ENCODE data around the gene EFNB1.
A peak's percentile ranks its signal among the peaks of the same experiment; 100 is the strongest.

The EFNB1 gene

DNA sequence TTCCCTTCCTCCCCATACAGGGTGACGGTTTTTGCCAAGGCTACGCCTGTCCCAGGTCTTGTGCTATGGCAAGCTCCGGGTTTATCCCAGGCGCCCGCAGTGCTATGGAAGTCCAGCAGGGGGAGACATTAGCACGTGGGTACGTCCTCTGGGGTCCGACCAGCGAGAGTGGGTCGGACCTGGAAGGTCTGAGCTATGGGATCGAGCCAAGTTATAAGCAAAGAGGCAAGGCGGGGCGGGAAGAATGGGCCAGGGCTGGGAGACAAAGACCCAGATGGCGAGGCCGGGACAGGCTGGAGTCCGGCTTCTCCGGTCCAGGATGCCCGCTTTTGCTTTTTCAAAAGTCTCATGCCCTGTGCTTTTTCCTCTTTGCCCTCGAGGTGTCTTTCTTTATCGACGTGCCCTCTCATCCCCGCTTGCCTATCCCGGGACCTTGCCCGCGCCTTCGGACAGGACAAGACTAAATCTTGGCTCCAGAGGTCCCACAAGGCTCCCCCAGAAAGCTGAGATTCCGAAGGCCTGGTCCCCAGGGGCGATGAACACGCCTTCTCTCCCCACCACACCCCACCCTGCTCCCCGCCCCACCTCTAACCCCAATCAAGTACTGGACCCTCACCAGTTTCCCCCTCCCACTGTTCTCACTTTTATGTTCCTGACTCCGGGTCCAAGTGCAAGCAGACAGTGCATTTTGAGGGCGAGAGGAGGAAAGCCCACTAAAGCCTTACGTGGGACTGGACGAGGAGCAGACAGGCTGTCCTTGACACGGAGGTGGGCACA lies 785 bp upstream of the EFNB1 start:
- DNase-seq: peak; percentile 75 to 77

DNA sequence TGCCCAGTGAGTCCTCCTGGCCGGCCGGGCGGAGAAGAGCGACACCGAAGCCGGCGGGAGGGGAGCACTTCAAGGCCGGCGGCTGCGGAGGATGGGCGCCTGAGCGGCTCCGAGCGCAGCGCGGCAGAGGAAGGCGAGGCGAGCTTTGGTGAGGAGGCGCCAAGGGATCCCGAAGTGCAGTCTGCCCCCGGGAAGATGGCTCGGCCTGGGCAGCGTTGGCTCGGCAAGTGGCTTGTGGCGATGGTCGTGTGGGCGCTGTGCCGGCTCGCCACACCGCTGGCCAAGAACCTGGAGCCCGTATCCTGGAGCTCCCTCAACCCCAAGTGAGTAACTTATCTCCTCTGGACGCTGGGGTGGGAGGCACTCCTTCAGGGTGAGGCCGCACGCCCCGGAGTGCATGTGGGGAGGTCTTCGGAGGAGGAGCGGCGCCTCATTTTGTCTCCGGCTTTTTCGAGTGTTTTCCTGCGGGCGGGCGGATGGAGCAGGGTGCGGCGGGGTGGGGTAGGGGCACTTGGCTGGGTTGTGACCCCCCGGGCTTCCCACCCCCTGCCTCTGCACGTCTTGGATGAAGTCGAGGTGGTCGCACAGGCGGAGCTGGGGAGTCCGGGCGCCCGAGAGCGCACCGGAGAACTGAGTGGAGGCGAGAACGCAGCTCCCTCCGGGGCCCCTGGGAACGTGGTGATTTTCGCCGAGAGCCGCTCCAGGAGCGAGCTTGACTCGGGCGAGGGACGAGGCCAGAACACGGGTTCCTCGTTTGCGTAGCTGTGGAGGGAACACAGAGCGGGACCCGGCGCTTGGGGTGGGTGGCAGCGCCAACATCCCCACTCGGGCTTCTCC lies 979 bp downstream of the EFNB1 start:
- DNase-seq: peak in 1 of 2 donors; percentile 11

DNA sequence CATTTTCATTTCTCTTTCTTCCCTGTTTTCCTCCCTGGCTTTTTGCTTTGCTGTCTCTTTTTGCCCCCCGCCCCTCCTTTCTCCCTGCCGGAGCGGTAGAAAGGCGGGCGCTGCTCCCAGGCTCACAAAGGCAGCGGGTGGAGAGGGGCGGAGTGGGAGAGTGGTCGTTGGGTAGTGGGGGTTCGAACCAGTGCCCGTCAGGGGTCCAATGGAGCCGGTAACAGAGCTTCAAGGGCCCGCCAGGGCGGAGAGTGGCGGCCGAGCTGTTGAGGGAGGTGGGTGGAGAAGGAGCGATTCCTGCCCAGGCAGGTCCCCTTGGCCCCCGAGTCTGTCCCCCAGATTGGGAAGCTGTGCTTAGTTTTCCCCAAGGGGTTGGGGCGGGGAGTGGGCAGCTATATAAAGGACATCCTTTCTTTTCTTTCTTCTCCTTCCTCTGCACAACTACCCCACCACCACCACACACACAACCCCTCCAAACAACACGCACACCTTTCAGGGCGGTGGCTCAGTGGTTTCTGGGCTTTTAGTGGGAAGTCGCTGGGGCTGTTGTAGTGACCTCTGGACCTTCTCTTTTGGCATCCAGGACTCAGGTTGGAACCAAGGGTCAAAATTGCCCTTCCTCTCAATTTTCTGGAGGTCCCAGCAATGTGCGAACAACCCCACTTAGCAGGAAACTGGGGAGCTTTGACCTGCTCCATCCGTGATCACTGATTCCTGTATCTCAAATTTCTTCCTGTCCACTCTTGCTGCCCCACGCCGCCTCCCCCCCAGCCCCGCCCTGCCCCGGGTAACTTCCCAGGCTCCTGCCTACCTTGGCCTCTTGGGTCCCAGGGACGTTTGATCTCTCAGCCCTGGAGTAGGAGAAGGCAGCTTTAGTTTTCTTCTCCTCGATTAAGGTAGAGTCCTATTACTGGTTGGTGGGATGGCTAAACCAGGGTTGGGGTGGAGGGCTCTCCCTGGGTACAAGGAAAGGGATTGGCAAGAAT lies 1.9 kb downstream of the EFNB1 start:
- peak in 1 of 2 donors; percentile 8 for DNase-seq

DNA sequence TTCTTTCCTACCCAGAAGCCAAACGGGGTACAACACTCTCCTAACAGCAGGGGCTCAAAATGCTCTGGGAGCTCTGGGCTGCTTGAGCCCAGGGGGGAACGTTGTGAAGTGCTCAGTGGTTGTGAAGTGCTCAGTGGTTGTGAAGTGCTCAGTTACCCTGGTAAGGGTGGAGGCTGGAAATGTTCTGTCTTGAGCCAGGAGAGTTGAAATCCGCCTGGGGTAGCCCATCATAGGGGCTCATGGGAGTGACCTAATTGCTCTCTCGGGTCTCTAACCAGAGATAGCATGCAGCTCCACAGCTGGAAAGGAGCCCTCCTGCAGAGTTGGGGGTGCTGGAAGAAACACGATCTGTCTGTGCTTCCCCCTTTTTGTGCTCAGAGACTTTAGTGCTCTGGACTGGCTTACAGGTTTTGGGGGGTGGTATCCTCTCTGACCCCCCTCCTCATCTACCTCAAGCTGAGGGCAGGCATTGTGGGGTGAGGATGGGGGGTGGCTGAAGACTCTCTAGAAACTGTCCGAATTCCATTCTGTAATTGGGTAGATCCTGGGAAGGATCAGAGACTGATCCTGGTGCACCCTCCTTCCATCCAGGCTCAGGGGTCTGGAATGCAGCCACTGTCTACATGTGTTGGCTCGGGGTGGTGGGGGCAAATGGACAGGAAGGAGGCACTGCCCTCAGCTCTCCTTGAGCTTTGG lies 2.7 kb downstream of the EFNB1 start:
- peak in 1 of 2 donors; percentile 9 for DNase-seq

DNA sequence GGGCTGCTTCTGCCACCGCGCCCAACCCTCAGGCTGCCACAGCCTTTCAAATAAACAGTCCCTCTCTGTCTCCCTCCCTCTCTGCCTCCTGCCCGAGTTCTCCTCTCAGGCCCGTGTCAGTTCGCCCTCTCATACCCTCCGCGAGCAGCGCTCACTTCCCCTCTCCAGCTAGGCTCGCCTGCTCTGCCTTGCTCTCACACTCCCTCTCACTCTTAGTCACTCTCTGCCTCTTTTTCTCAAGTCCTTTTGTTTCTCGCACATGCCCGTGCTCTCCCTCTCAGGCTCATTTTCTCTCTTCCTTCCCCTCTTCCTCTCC lies 3.2 kb downstream of the EFNB1 start:
- peak in 1 of 2 donors; percentile 27 for DNase-seq

DNA sequence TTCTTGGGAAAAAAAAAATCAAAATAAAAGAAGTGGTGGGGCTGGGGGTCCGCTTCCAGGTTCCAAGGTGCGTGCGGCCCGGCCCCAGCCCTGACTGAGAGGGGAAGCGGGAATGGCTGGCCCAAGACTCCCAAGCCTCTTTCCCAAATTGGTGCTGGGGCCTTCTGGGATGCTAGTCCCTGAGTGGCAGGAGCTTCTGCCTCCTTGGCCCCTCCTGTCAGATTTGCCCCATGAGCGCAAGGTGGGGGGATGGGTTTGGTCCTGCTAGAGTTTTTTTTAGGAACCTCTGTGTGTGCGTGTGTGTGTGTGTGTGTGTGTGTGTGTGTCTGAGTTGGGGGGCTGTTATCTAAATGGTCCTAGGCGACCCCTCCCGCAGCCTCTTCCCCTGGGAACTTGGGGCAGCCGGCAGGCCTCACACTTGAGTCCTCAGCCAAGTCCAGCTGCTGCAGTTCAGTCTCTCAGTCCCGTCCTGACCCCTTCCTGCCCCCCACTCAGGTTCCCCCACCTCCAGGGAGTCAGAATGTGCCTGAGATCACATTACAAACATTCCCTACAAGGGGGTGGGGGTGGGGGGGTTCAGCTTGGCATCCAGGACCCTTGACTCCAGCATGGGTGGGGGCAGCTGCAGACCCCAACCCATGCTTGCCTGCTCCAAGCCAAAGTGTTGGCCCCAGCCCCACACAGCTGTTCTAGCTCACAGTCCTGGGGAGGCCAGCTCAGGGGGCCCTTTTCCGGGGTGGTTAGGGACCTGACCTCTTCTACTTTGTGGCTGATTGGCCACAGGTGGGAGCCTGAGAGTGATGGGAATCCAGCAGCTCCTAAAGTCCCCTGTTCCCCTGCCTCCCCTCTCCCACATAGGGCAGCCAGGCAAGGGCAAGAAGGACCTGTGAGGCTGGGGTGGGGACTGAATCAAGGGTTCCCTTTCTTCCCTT lies 4.0 kb downstream of the EFNB1 start:
- peak in 1 of 2 donors; percentile 4 for DNase-seq

DNA sequence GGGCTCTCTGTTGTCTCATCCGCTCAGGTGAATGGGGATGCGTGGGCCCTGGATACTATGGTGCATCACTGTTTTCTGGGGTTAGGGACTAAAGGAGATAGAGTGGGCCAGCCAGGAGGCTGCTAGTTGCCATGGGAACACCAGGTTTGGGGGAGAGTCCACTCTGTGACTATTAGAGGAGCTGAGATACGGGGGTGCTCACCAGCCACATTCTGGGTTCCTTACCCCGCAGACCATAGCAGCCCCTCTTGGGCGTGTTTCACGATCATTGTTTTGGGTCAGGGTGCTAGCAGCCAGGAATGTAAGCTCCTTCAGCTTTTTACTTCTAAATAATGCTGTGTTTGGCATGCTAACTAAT lies 4.6 kb downstream of the EFNB1 start:
- DNase-seq: no peak

DNA sequence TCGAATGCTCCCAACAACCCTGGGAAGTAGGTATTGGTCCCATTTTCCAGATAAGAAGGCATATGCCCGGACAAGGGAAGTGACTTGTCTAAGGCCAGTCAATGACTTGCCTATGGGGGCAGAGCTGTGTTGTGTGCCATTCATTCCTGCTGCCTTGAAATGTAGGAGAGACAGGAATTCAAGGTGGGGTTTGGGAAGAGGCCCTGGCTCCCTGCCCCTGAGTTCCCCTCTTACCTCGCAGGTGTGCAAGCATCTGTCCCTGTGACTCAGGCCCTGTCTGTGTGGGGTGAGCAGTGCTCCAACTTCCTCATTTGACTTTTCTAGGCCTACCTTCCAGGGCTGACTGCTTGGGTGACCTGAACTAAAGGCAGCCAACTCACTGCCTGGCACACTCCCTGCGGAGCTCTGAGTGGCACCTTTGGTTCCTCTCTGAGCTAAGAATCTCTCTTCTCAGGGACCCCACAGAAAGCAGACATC lies 5.1 kb downstream of the EFNB1 start:
- no peak for DNase-seq

DNA sequence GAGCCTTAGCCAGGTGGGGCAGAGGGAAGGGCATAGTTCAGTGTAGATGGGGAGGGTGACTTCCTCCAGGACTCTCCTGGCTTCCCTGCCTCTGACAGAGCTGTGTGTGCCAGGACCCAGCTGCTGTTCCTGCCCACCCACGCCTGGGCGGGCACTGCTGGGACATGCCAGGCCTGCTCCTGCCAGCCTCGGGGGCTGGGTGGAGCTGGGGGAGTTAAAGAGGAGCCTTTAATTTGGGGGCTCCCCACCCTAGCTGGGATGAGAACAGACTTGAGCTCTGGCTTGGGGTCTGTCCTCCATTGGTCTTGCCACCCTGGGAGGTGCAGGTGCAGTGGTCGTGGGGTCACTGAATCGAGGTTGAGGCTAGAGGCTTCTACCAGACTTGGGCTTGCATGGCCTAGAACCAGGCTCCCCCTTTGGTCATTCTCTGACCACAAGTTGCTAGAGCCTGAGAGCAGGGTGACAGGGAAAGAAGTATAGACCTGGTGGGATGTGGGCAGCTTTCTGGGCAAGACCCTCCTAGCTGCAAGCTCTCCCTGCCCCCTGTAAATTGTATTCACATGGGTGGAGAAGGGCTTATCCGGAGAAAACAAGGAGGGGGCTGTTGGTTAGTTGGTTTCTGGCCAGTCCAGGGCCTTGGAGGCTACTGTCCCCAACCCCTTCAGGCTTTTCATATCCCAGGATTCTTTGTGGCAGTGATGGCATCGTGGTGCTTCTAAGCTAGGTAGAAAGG lies 5.7 kb downstream of the EFNB1 start:
- peak in 1 of 2 donors; percentile 6 for DNase-seq

DNA sequence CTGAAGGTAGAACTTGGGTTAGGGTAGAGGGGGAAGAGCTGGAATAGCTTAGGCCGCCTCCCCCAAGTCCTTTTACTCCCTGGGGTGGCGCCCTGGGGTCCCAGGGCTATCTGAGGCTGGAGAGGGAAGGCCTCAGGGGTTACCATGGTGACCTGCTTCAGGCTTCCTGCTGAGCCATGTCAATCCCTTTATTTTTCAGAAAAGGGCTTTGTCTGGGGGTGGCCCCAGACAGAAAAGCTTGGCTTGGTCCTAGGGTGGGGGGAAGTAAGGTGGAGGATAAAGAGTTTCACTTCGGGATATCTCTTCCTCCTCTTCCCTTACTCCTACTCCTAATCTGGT lies 6.3 kb downstream of the EFNB1 start:
- no peak for DNase-seq

DNA sequence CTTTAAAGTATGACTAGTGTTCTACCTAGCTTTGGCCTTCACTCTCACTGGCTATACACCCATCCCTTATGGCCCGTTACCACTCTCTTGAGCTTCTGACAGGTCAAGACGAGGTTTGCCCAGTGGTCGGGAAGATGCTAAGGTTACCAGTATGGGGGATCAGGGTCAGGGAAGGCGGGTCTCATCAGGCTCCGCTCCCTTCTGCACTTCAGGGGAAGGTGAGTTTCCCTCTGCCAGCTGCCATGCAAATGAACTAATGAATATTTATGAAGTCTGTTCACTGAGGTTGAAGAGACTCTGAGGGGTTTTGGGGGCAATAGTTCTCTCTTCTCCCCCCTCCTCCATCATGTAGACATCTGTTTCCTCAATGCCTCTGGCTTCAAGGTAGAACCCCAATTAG lies 6.6 kb downstream of the EFNB1 start:
- DNase-seq: no peak

DNA sequence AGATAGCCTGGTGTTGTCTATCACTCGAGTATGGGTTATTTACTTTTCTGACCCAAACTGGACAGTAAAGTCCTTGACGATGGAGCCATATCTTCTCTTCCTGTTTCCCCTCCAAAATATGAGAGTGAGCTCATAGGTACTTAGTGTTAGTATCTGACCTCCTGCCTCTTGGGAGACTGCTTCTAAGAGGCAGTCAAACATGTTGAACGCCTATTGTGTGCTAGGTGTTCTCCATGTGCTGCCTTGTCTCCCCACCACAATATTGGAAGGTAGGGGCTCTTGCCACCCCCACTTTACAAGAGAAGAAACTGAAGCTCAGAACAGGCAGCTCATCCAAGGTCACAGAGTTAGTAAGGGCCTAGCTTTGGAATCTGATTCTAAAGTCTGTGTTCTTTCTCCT lies 8.3 kb downstream of the EFNB1 start:
- no peak for DNase-seq

DNA sequence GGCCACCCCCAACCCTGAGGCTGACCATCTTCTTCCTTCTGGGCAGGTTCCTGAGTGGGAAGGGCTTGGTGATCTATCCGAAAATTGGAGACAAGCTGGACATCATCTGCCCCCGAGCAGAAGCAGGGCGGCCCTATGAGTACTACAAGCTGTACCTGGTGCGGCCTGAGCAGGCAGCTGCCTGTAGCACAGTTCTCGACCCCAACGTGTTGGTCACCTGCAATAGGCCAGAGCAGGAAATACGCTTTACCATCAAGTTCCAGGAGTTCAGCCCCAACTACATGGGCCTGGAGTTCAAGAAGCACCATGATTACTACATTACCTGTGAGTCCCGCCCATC lies 9.7 kb downstream of the EFNB1 start:
- DNase-seq: peak in 1 of 2 donors; percentile 7

DNA sequence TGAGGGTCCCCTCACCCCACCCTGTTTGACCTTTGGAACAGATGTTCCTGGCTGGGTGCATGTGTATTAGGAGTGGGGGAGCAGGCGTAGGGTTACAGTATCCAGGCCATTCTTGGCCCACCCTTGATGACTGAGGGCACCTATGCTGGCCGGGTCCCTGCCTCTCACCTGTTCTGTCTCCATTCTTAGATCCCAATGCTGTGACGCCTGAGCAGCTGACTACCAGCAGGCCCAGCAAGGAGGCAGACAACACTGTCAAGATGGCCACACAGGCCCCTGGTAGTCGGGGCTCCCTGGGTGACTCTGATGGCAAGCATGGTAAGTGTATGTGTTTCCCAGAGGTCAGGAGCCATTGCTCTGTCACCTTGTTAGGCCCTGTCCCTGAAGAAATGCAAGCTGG lies 10.9 kb downstream of the EFNB1 start:
- DNase-seq: peak in 1 of 2 donors; percentile 10

DNA sequence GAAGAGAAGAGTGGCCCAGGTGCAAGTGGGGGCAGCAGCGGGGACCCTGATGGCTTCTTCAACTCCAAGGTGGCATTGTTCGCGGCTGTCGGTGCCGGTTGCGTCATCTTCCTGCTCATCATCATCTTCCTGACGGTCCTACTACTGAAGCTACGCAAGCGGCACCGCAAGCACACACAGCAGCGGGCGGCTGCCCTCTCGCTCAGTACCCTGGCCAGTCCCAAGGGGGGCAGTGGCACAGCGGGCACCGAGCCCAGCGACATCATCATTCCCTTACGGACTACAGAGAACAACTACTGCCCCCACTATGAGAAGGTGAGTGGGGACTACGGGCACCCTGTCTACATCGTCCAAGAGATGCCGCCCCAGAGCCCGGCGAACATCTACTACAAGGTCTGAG lies 11.4 kb downstream of the EFNB1 start:
- DNase-seq: no peak

DNA sequence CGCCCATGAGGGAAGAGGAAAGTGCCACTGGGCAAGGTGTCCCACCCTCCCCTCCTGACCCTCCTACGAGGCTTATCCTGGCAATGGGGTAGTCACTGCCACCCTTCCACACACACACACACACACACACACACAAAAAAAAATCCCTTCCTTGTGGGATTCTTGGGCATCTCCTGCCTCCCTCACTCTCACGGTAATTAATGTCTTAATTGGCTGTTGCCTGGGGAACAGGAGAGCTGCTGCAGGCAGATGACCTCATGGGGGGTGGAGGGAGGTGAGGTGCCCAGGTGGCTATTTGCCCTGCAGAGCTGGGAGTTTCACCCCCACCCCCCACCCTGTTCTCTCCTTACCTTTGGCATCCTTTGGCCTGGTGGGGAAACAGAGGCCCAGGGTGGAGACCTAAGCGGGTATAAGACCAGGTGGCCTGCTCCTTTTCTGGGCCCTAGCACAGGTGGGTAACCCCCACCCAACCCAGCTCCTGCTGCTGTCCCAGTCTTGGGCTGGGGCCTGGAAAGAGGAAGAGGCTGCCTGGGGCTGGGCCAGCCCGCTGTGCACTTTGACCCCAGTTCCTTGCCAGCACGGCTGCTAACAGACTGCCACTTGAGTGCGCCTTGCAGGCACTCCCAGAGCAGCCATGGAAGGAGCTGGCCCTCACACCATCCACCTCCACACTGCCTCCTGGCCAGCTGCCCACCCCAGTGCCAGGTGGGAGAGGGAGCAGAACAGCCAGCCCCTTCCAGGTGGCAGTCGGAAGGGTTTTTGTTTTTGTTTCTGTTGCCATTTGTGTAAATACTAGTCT lies 12.6 kb downstream of the EFNB1 start:
- no peak for DNase-seq

DNA sequence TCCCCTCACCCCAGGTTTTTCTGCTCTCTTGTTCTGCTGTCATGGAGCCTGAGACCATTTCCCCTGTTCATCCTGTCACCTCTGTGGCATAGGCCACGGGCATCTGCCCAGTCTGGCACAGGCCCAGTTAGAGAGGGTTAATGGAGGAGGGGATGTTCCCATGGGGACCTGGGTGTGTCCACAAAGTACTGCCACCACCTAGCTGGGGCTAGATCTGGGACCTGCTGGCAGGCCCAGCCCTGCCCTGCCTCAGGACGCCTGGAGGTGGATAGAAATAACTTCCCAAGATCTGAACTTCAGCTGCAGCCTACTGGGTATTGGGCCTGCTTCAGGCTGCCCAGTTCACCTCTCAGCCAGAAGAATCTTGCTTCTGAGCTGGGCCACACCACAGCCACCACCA lies 13.5 kb downstream of the EFNB1 start:
- DNase-seq: no peak

DNA sequence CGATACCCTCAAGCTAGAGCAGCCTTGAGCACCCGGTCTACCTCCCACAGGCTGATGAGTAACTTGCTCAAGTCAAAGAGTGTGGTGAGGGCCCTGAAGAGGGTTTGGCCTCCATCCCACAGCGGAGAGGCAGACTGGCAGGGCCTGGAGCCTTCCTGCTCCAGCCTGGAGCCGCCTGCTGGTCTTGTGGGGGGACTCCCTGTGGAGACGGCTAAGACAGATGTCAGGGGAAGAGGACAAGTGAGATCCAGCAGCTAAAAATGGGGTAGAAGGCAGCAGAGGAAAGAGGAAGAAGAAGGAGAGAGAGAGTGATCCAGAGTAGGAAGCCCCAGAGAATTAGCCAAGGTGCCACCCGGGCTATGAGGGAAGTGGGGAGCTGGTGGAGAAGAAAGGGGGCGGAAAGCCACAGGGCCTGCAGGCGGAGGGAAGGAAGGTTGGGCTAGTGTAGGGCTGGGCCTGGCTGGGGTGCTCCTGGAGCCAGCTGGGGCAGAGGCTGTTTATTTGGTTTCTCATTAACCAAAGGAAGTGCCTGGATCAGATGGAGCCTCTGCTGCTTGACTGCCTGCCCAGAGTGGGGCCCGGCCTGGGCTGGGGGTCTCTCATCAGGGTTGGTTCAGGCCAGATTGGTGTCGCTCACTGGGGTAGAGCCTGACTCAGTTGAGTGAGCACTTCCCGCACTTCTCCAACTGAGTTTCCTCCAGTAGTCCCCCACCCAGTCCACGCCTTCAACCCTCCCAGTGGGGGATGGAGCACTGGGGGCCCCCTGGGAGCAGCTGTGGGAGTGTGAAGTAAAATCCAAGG lies 14.2 kb downstream of the EFNB1 start:
- DNase-seq: no peak

DNA sequence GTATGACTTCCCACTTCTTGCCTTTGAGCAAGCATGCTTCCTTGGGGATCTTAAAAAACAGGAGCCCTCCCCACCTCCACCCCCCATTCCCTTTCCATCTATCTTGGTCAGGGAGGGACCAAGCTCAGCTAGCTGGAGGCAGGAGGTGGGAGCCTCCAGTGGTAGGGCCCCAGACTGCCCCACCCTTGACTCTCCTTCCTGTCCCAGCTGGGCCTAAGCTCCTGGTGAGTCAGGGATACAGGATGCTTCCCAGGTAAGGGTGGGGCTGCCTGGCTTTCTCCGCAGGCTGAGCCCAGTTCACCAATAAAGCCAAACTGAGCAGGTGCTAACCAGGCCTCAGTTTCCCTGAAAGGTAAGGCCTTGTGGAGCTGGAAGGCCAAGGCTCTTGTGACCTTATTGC lies 15.2 kb downstream of the EFNB1 start:
- DNase-seq: no peak
